ENCODE measurements around the gene C11orf86.

The C11orf86 gene

DNA sequence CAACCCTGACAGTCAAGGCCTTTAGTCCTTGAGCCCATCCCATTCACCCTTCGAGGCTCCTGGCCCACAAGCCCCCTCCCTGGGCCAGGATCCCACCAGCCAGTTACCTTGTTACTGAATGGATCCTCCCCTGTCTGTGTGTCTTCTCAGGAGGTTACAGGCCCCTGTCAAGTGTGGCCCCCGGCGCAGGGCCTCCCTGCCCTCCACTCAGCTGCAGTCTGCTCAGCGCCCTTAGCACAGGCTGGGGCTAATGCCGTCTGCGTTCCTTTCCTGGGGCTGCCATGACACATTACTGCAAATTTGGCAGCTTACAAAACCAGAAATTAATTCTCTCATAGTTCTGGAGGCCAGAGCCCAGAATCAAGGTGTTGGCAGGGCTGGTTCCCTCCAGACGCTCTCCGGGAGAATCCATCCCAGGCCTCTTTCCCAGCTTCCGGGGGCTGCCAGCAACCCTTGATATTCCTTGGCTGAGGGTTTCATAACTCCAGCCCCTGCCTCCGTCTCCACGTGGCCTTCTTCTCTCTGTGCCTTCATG is 38.5 kb downstream of the C11orf86 start:
- no peaks in the 10 kb centered on the region for H3K9me2 ChIP-seq (ENCODE audit: low read depth, low read length)
- TF ChIP-seq EZH2 (IDR thresholded peaks at IDR 0.05; ENCODE audit: borderline replicate concordance, low read length) (no peak), CTCF (IDR thresholded peaks at IDR 0.05; ENCODE audit: low read length) (no peak)
- H3K4me1 ChIP-seq (ENCODE audit: insufficient read depth, low read length, severe bottlenecking) = no peaks in the 10 kb centered on the region
- H3K27me3 ChIP-seq (ENCODE audit: insufficient read depth, low read length) = no peaks in the 10 kb centered on the region
- no peaks in the 10 kb centered on the region for H4K20me1 ChIP-seq (ENCODE audit: insufficient read depth, low read length)
- H3K27ac ChIP-seq (ENCODE audit: low read depth, low read length, poor library complexity, severe bottlenecking) = no peak overlapping the region
- no peak overlapping the region for H3K4me3 ChIP-seq (ENCODE audit: low read depth, low read length, poor library complexity, severe bottlenecking)
- H3K9me3 ChIP-seq (ENCODE audit: low read length) = no peaks in the 10 kb centered on the region
- H3K9ac ChIP-seq (ENCODE audit: low read length) = no peak overlapping the region
- no peak overlapping the region for H2AFZ ChIP-seq (ENCODE audit: low read length)
- H3F3A ChIP-seq (ENCODE audit: insufficient read depth, low read length) = no peaks in the 10 kb centered on the region
- no peak overlapping the region for H3K4me2 ChIP-seq (ENCODE audit: low read length)
- H3K36me3 ChIP-seq (ENCODE audit: insufficient read depth, low read length) = no peaks in the 10 kb centered on the region
- H3K79me2 ChIP-seq (ENCODE audit: insufficient read depth, low read length) = no peaks in the 10 kb centered on the region

DNA sequence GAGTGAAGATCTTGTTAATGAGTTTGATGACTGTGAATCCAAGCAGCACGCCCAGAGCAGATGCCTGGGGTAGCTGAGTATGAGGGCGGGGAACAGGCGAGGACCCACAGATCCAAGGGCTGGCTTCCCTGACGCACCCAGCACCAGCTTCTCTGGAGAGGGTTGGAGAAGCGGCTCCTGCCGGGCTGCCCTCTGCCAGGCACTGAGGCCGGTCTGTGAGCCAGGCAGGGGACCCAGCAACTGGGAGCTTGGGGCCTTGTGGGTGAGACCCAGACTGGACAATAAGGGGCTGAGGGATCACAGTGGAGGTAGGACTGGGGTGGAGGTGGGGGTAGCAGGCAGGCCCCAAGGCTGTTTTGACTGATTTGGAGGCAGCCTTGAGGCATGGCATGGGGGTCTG is 39.2 kb downstream of the C11orf86 start:
- Histone ChIP-seq H3K4me3 (ENCODE audit: low read depth, low read length, poor library complexity, severe bottlenecking) (no peak overlapping the region), H3K36me3 (ENCODE audit: insufficient read depth, low read length) (no peaks in the 10 kb centered on the region; the same call in 1 of the 2 replicates)
- TF ChIP-seq EZH2 (IDR thresholded peaks at IDR 0.05; ENCODE audit: borderline replicate concordance, low read length) (no peak), CTCF (IDR thresholded peaks at IDR 0.05; ENCODE audit: low read length) (no peak)

GRCh38 chr11:67015048-67015447 is 39.9 kb downstream of the C11orf86 start:
- H3K4me3 ChIP-seq (ENCODE audit: low read depth, low read length, poor library complexity, severe bottlenecking) = no peak overlapping the region
- no peaks in the 10 kb centered on the region for H3K27me3 ChIP-seq (ENCODE audit: insufficient read depth, low read length)
- no peak overlapping the region for H2AFZ ChIP-seq (ENCODE audit: low read length)
- H3K4me2 ChIP-seq (ENCODE audit: low read length) = no peak overlapping the region
- no peaks in the 10 kb centered on the region for H3K9me2 ChIP-seq (ENCODE audit: low read depth, low read length)
- no peaks in the 10 kb centered on the region for H3K4me1 ChIP-seq (ENCODE audit: insufficient read depth, low read length, severe bottlenecking)
- TF ChIP-seq EZH2 (IDR thresholded peaks at IDR 0.05; ENCODE audit: borderline replicate concordance, low read length) (no peak), CTCF (IDR thresholded peaks at IDR 0.05; ENCODE audit: low read length) (no peak)
- H4K20me1 ChIP-seq (ENCODE audit: insufficient read depth, low read length) = no peaks in the 10 kb centered on the region
- H3F3A ChIP-seq (ENCODE audit: insufficient read depth, low read length) = no peaks in the 10 kb centered on the region
- no peaks in the 10 kb centered on the region; the same call in 1 of the 2 replicates for H3K36me3 ChIP-seq (ENCODE audit: insufficient read depth, low read length)
- H3K27ac ChIP-seq (ENCODE audit: low read depth, low read length, poor library complexity, severe bottlenecking) = no peak overlapping the region
- H3K9me3 ChIP-seq (ENCODE audit: low read length) = no peaks in the 10 kb centered on the region
- H3K9ac ChIP-seq (ENCODE audit: low read length) = no peak overlapping the region
- no peaks in the 10 kb centered on the region for H3K79me2 ChIP-seq (ENCODE audit: insufficient read depth, low read length)

More for the DNA sequence above, 39.2 kb downstream of the C11orf86 start:
- no peaks in the 10 kb centered on the region for H3K79me2 ChIP-seq (ENCODE audit: insufficient read depth, low read length)
- no peak overlapping the region for H3K4me2 ChIP-seq (ENCODE audit: low read length)
- no peak overlapping the region for H3K27ac ChIP-seq (ENCODE audit: low read depth, low read length, poor library complexity, severe bottlenecking)
- no peak overlapping the region for H3K9ac ChIP-seq (ENCODE audit: low read length)
- no peaks in the 10 kb centered on the region for H3K4me1 ChIP-seq (ENCODE audit: insufficient read depth, low read length, severe bottlenecking)
- no peak overlapping the region for H2AFZ ChIP-seq (ENCODE audit: low read length)
- H3K27me3 ChIP-seq (ENCODE audit: insufficient read depth, low read length) = no peaks in the 10 kb centered on the region
- H4K20me1 ChIP-seq (ENCODE audit: insufficient read depth, low read length) = no peaks in the 10 kb centered on the region
- no peaks in the 10 kb centered on the region for H3K9me2 ChIP-seq (ENCODE audit: low read depth, low read length)
- H3K9me3 ChIP-seq (ENCODE audit: low read length) = no peaks in the 10 kb centered on the region
- H3F3A ChIP-seq (ENCODE audit: insufficient read depth, low read length) = no peaks in the 10 kb centered on the region

All from OCI-LY1 (cell line).